ENCODE measurements around the gene MOB2. TPM values are rescaled to one million over a fixed set of nuclear protein-coding genes. Genes with fewer than 3 reads are reported as not detected.

Gene MOB2
- total RNA-seq, 2 donors from 2014 or later = 11.4 to 31.3 TPM

GRCh38 chr11:1532606-1533341 is 46.2 kb upstream of the MOB2 start:
- WGBS, 2 donors = 80 to 83% methylated on average over 20 of the region's 20 CpGs
- Histone ChIP-seq H3K9me3 (no peaks in the 10 kb centered on the region), H3K27me3 (no peaks in the 10 kb centered on the region), H3K27ac (no peak overlapping the region), H3K4me1 (peaks cover 16% of the 10 kb centered on the region), H3K4me3 (no peak overlapping the region), H3K36me3 (replicated peaks in 1 of 2; ENCODE audit: insufficient read depth in 1 of 2, low read depth in 2 of 2) (no peaks in the 10 kb centered on the region)
- ATAC-seq (no peak), DNase-seq (no peak)
- no peak for TF ChIP-seq POLR2A (IDR thresholded peaks at IDR 0.05)
- TF ChIP-seq, protein P1, sequence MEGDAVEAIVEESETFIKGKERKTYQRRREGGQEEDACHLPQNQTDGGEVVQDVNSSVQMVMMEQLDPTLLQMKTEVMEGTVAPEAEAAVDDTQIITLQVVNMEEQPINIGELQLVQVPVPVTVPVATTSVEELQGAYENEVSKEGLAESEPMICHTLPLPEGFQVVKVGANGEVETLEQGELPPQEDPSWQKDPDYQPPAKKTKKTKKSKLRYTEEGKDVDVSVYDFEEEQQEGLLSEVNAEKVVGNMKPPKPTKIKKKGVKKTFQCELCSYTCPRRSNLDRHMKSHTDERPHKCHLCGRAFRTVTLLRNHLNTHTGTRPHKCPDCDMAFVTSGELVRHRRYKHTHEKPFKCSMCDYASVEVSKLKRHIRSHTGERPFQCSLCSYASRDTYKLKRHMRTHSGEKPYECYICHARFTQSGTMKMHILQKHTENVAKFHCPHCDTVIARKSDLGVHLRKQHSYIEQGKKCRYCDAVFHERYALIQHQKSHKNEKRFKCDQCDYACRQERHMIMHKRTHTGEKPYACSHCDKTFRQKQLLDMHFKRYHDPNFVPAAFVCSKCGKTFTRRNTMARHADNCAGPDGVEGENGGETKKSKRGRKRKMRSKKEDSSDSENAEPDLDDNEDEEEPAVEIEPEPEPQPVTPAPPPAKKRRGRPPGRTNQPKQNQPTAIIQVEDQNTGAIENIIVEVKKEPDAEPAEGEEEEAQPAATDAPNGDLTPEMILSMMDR (IDR thresholded peaks at IDR 0.05) = no peak
- intact Hi-C loops (cut with DNase I) = no loop called here

DNA sequence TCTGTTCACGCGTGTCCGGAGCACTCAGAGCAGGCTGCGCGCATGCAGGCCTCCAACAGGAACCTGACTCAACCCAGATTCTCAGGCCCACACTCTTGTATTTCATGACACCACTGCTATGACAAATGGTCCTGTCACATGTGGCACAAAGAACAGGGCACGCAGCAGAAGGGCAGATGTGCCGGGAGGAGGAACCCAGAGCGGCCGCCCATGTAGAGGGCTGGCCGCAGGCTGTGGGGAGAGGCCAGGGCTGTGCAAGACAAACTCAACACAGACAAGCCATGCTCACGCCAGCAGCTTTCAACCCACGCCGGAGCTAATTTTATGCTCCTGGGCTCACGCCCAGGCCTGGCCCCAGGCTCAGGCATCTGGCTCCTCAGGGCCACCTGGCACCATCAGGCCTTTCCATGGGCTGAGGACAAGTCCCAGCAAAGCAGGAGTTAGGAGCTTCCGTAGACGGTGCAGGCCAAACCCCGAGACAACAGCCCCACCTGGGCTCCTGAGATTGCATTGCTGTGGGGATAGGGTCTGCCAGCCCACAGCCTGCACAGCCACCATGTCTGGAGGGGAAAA is 45.5 kb upstream of the MOB2 start:
- ATAC-seq = peak; percentile 34
- peaks cover 16% of the 10 kb centered on the region for H3K4me1 ChIP-seq

DNA sequence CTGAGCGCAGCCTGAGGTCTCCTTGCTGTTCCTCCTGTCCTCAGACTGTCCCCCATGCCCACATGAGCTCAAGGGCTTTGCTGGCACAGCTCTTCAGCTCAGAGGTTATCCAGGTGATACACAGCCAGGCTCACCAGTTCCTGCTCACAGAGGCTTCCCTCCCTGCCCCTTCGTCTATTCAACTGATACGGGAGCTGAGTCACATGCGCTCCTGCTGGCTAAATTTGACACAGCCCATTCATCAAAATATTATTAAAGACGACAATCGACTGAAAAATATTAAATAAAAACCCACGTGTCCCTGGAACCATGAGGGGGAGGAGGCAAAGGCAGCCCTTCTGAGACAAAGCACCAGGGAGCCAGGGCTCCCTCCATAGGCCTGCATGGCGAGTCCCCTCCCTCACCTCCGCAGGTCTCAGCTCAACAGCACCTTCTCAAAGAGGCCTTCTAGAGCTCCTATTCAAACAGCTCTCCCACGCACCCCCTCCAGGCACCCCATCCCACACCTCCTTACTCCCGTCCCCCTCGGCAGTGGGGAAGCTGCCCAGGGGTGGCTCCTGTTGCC is 45.0 kb upstream of the MOB2 start:
- no peaks in the 10 kb centered on the region for H3K27me3 ChIP-seq
- intact Hi-C loops (cut with DNase I) = no loop called here
- no peak for ATAC-seq
- 64 to 75% methylated on average over 11 of the region's 12 CpGs for WGBS, 2 donors
- peaks cover 16% of the 10 kb centered on the region for H3K4me1 ChIP-seq
- no peaks in the 10 kb centered on the region for H3K36me3 ChIP-seq (replicated peaks in 1 of 2; ENCODE audit: insufficient read depth in 1 of 2, low read depth in 2 of 2)
- H3K9me3 ChIP-seq = no peaks in the 10 kb centered on the region
- H3K4me3 ChIP-seq = no peak overlapping the region
- DNase-seq = no peak
- H3K27ac ChIP-seq = no peak overlapping the region
- TF ChIP-seq POLR2A (IDR thresholded peaks at IDR 0.05) = no peak
- TF ChIP-seq, protein P1 (IDR thresholded peaks at IDR 0.05) = no peak

More for the DNA sequence above, 45.5 kb upstream of the MOB2 start:
- Histone ChIP-seq H3K27me3 (no peaks in the 10 kb centered on the region), H3K4me3 (no peak overlapping the region), H3K9me3 (no peaks in the 10 kb centered on the region), H3K27ac (no peak overlapping the region), H3K36me3 (replicated peaks in 1 of 2; ENCODE audit: insufficient read depth in 1 of 2, low read depth in 2 of 2) (no peaks in the 10 kb centered on the region)
- intact Hi-C loops (cut with DNase I) = no loop called here
- TF ChIP-seq, protein P1 (IDR thresholded peaks at IDR 0.05) = no peak
- TF ChIP-seq POLR2A (IDR thresholded peaks at IDR 0.05) = no peak
- 83 to 90% methylated on average over 4 to 11 of the region's 17 CpGs for WGBS, 2 donors
- no peak for DNase-seq

DNA sequence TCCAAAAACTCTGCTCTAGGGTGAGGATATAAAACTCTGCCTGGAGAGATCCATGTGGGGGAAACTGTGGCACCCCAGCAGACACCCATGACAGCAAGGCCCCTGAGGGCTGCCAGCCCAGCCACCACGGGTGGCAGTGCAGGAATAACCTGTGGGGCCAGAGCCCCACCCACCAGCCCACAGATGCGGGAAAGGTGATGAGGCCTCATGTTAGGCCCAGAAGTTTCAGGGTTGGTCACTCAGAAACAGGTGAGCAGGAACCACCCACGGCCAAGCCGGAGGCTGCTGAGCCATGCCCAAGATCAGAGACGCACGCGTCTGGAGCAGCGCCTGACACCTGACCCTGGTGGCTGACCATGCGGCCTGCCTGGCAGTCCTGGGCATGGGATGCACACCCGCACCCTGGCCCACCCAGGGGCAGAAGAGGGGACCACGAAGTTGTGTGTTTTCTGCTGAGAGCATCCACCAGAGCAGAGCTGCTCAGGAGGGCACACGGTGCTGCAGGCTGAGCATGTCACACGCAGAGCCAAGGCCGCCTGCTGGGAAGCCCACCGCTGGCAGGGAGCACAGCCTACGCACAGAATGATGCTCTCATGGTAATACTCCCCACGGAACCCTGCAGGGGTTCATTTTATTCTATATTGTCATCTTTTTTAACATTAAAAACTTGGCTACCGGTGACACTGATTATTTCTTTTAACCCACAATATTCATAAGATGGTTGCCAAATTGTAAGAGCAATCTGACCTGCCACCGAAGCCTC is 44.3 kb upstream of the MOB2 start:
- WGBS, 2 donors = 87 to 93% methylated on average over 6 to 19 of the region's 19 CpGs
- DNase-seq = no peak
- H3K4me3 ChIP-seq = no peak overlapping the region
- H3K27ac ChIP-seq = no peak overlapping the region
- no peaks in the 10 kb centered on the region for H3K36me3 ChIP-seq (replicated peaks in 1 of 2; ENCODE audit: insufficient read depth in 1 of 2, low read depth in 2 of 2)
- no peaks in the 10 kb centered on the region for H3K27me3 ChIP-seq
- peaks cover 16% of the 10 kb centered on the region for H3K4me1 ChIP-seq
- intact Hi-C loops (cut with DNase I) = no loop called here
- no peak for ATAC-seq
- TF ChIP-seq POLR2A (IDR thresholded peaks at IDR 0.05) = no peak
- TF ChIP-seq, protein P1 (IDR thresholded peaks at IDR 0.05) = no peak
- H3K9me3 ChIP-seq = no peaks in the 10 kb centered on the region

Data from body of pancreas (tissue), 4 donors.